Sigmoid colon (tissue), 4 donors: ENCODE results near the gene ANKRD31.

ENCODE experiments used
- CTCF ChIP-seq, 4 experiments: fragments of 450-650 bp in 3 of 4; fragments of 200-600 bp in 1 of 4; IDR thresholded peaks; one replicate each; pipeline ENCODE4 v1.5.1; 2016 to 2019; ENCODE audit warnings: antibody characterized with exemption in 4 of 4, mild to moderate bottlenecking in 3 of 4, moderate library complexity in 2 of 4
- POLR2A ChIP-seq, 2 donors: fragments of 450-650 bp; IDR thresholded peaks; one replicate each; pipeline ENCODE4 v1.6.1; 2016; ENCODE audit warnings: antibody characterized with exemption in 2 of 2, mild to moderate bottlenecking in 2 of 2, moderate library complexity in 2 of 2
- POLR2AphosphoS5 ChIP-seq, 4 donors: sonication (generic); formaldehyde crosslinking; IDR thresholded peaks; one replicate each; pipeline ENCODE4 v1.6.1; 2017; ENCODE audit warnings: antibody characterized with exemption in 4 of 4

- no peak for TF ChIP-seq CTCF (IDR thresholded peaks at IDR 0.05)
- no peak for TF ChIP-seq POLR2AphosphoS5 (IDR thresholded peaks at IDR 0.05)
- TF ChIP-seq POLR2A (IDR thresholded peaks at IDR 0.05): no peak
Measured at GRCh38 chr5:75286211-75286773, 49.6 kb upstream of the ANKRD31 start.
